IMR-90 (cell line): ENCODE results near the gene ACTA1. TPM values are rescaled to one million over a fixed set of nuclear protein-coding genes. Genes with fewer than 3 reads are reported as not detected.

Experiments used
- ATAC-seq: fragments of 200-7000 bp; cut with Tn5 transposase; 2 replicates; pipeline ENCODE4 v1.9.1; 2020; ENCODE audit warnings: low read depth, mild to moderate bottlenecking, moderate library complexity
- BruUV-seq: library from RNA; stranded (reverse); fragments of 400-500 nt; replicated peaks from 2 replicates; lab custom pipeline; 2021; lab: Mats Ljungman, UMichigan
- CTCF ChIA-PET: fragments of 300-600 bp; formaldehyde crosslinking; extraction: SDS; loops from one replicate; lab custom pipeline; 2021; ENCODE audit warnings: antibody characterized with exemption; lab: Yijun Ruan, JAX
- POLR2A ChIA-PET: fragments of 300-600 bp; sonication (Branson Sonifier 250); formaldehyde crosslinking; loops from one replicate; lab custom pipeline; 2022; ENCODE audit warnings: antibody characterized with exemption; ENCODE audit not compliant: unreplicated experiment; lab: Charles Lee
- DNase-seq: peaks from one replicate; pipeline ENCODE4 v3.0.0; 2013
- H2AFZ ChIP-seq: replicated peaks from 2 replicates; pipeline ENCODE3; 2013; ENCODE audit warnings: low read length, mild to moderate bottlenecking; ENCODE audit not compliant: poor library complexity
- H2AK5ac ChIP-seq: 2 replicates; pipeline ENCODE4 v1.6.1; 2013; ENCODE audit warnings: low read depth, low read length, inconsistent platforms
- H2AK9ac ChIP-seq: replicated peaks from 2 replicates; pipeline ENCODE3; 2013; ENCODE audit warnings: mild to moderate bottlenecking, low read depth, low read length, moderate library complexity; ENCODE audit not compliant: poor library complexity
- H2BK120ac ChIP-seq: 2 replicates; pipeline ENCODE4 v1.6.1; 2013; ENCODE audit warnings: low read depth, low read length, inconsistent platforms
- H2BK15ac ChIP-seq: 3 replicates; pipeline ENCODE4 v1.6.1; 2013; ENCODE audit warnings: low read depth, low read length, inconsistent platforms
- H2BK20ac ChIP-seq: 2 replicates; pipeline ENCODE4 v1.6.1; 2013; ENCODE audit warnings: low read depth, mild to moderate bottlenecking, inconsistent platforms, low read length, moderate library complexity
- H2BK5ac ChIP-seq: 2 replicates; pipeline ENCODE4 v1.6.1; 2013; ENCODE audit warnings: mild to moderate bottlenecking, low read depth, low read length, inconsistent platforms; ENCODE audit not compliant: poor library complexity, severe bottlenecking
- H3K14ac ChIP-seq: replicated peaks from 2 replicates; pipeline ENCODE4 v1.6.1; 2013; ENCODE audit warnings: low read depth, low read length, inconsistent platforms
- H3K18ac ChIP-seq: 2 replicates; pipeline ENCODE4 v1.6.1; 2013; ENCODE audit warnings: low read depth, low read length, control low read depth
- H3K23ac ChIP-seq: 2 replicates; pipeline ENCODE4 v1.6.1; 2013; ENCODE audit warnings: low read depth, low read length, inconsistent platforms
- H3K27ac ChIP-seq: 2 replicates; pipeline ENCODE4 v1.5.1; 2013; ENCODE audit warnings: mild to moderate bottlenecking, control low read depth, low read length; ENCODE audit not compliant: insufficient read depth
- H3K27me3 ChIP-seq: 2 replicates; pipeline ENCODE4 v1.6.1; 2013; ENCODE audit warnings: low read length; ENCODE audit not compliant: control insufficient read depth, insufficient read depth
- H3K36me3 ChIP-seq: 2 replicates; pipeline ENCODE4 v1.6.1; 2013; ENCODE audit warnings: low read length, mixed read lengths; ENCODE audit not compliant: control insufficient read depth, insufficient read depth
- H3K4ac ChIP-seq: 2 replicates; pipeline ENCODE4 v1.6.1; 2013; ENCODE audit warnings: low read depth, low read length, inconsistent platforms
- H3K4me1 ChIP-seq: 2 replicates; pipeline ENCODE4 v1.6.1; 2013; ENCODE audit warnings: low read length, mixed read lengths; ENCODE audit not compliant: control insufficient read depth, insufficient read depth
- H3K4me2 ChIP-seq: 2 replicates; pipeline ENCODE4 v1.6.1; 2013; ENCODE audit warnings: low read depth, mild to moderate bottlenecking, control low read depth, low read length, moderate library complexity
- H3K4me3 ChIP-seq: 2 replicates; pipeline ENCODE4 v1.5.1; 2013; ENCODE audit warnings: low read depth, mild to moderate bottlenecking, control low read depth, low read length, moderate library complexity; ENCODE audit not compliant: insufficient read depth
- H3K56ac ChIP-seq: 2 replicates; pipeline ENCODE4 v1.6.1; 2013; ENCODE audit warnings: low read length, inconsistent platforms; ENCODE audit not compliant: insufficient read depth; ENCODE audit errors: extremely low read depth
- H3K79me1 ChIP-seq, 2 experiments: 2 replicates each; pipeline ENCODE4 v1.6.1; 2013; ENCODE audit warnings: low read length in 2 of 2, inconsistent platforms in 1 of 2, low read depth in 1 of 2
- H3K9ac ChIP-seq: 2 replicates; pipeline ENCODE4 v1.6.1; 2013; ENCODE audit warnings: low read depth, low read length, control low read depth
- H3K9me1 ChIP-seq: 2 replicates; pipeline ENCODE4 v1.6.1; 2013; ENCODE audit warnings: low read length, inconsistent platforms; ENCODE audit not compliant: insufficient read depth
- H3K9me3 ChIP-seq: 2 replicates; pipeline ENCODE4 v1.6.1; 2013; ENCODE audit warnings: low read length; ENCODE audit not compliant: control insufficient read depth, insufficient read depth
- H4K20me1 ChIP-seq: 2 replicates; pipeline ENCODE4 v1.6.1; 2013; ENCODE audit warnings: low read length, inconsistent platforms; ENCODE audit not compliant: insufficient read depth
- H4K5ac ChIP-seq: 2 replicates; pipeline ENCODE4 v1.6.1; 2013; ENCODE audit warnings: mild to moderate bottlenecking, low read depth, low read length, control low read depth
- H4K8ac ChIP-seq, 2 experiments: 2 replicates each; pipeline ENCODE4 v1.6.1; 2013; ENCODE audit warnings: low read depth in 2 of 2, low read length in 2 of 2, control low read depth in 1 of 2, inconsistent platforms in 1 of 2
- H4K91ac ChIP-seq: 2 replicates; pipeline ENCODE4 v1.6.1; 2013; ENCODE audit warnings: low read depth, low read length, inconsistent platforms; ENCODE audit not compliant: insufficient read depth
- CEBPB ChIP-seq: IDR thresholded peaks from 2 replicates; pipeline ENCODE4 v1.6.1; 2012; ENCODE audit warnings: low read depth, low read length, improper control_type of control experiment
- CHD1 ChIP-seq: IDR thresholded peaks from 2 replicates; pipeline ENCODE4 v1.6.1; 2012; ENCODE audit warnings: low read depth, low read length, improper control_type of control experiment
- FOS ChIP-seq: fragments of 150-350 bp; IDR thresholded peaks from 2 replicates; pipeline ENCODE4 v1.6.1; 2016; ENCODE audit warnings: low read depth, low read length
- MAFK ChIP-seq: IDR thresholded peaks from 2 replicates; pipeline ENCODE4 v1.6.1; 2012; ENCODE audit warnings: low read depth, low read length, improper control_type of control experiment
- MAZ ChIP-seq: IDR thresholded peaks from 2 replicates; pipeline ENCODE4 v1.6.1; 2012; ENCODE audit warnings: low read depth, mild to moderate bottlenecking, low read length, improper control_type of control experiment, moderate library complexity, borderline replicate concordance
- MXI1 ChIP-seq: IDR thresholded peaks from 2 replicates; pipeline ENCODE4 v1.6.1; 2012; ENCODE audit warnings: low read depth, mild to moderate bottlenecking, low read length, moderate library complexity, borderline replicate concordance
- RAD21 ChIP-seq: IDR thresholded peaks from 2 replicates; pipeline ENCODE4 v1.6.1; 2012; ENCODE audit warnings: low read length, improper control_type of control experiment
- RCOR1 ChIP-seq: IDR thresholded peaks from 2 replicates; pipeline ENCODE4 v1.6.1; 2012; ENCODE audit warnings: mild to moderate bottlenecking, low read length, improper control_type of control experiment; ENCODE audit not compliant: insufficient replicate concordance
- RFX5 ChIP-seq: IDR thresholded peaks from 2 replicates; pipeline ENCODE4 v1.8.0; 2012; ENCODE audit warnings: low read depth, mild to moderate bottlenecking, low read length, moderate library complexity
- SMC3 ChIP-seq: fragments of 150-350 bp; IDR thresholded peaks from 2 replicates; pipeline ENCODE4 v1.6.1; 2016; ENCODE audit warnings: low read depth, mild to moderate bottlenecking, antibody characterized with exemption, low read length, moderate library complexity
- WGBS, 2 experiments: methylation state at CpG; one replicate each; pipeline versions ENCODE4 v1.1.5 to v1.1.7; 2013; ENCODE audit warnings: missing lambda C conversion rate in 2 of 2; ENCODE audit not compliant: insufficient read length in 1 of 2; ENCODE audit errors: extremely low coverage in 2 of 2; 5-methylcytosine and 5-hydroxymethylcytosine counted together
- dilution Hi-C: fragments of 300-500 bp; cut with HindIII; formaldehyde crosslinking; loops from one replicate; pipeline ENCODE4 v1.14.3; 2018; ENCODE audit warnings: low sequenced_read_pairs; ENCODE audit not compliant: unreplicated experiment
- in situ Hi-C: fragments of 300-500 bp; cut with MboI; formaldehyde crosslinking; loops from 3 replicates; pipeline ENCODE4 v1.14.3; 2019; ENCODE audit warnings: low sequenced_read_pairs, inconsistent platforms, mixed read lengths
- intact Hi-C: fragments of 100-400 bp; cut with micrococcal nuclease; formaldehyde crosslinking; loops from 2 replicates; pipeline ENCODE4 v1.10.0; 2022
- polyA plus RNA-seq, 3 experiments: library from polyadenylated mRNA; depleted of rRNA; stranded (reverse); fragments of >200 nt; gene quantifications; 2 replicates each; pipeline ENCODE4 v1.2.3, GENCODE V29; 2012; ENCODE audit warnings: low replicate concordance in 1 of 3
- total RNA-seq: library from RNA; depleted of rRNA; stranded (reverse); fragments of >200 nt; gene quantifications from 2 replicates; pipeline ENCODE4 v1.2.3, GENCODE V29; 2012

The ACTA1 gene
- total and polyA plus RNA-seq, 2 of the 4 experiments (the other 2 are of a cell fraction), result not detected

- no peak overlapping the region for H2BK120ac ChIP-seq
- WGBS, 2 experiments, result 100% methylated on average over 5 of the region's 8 CpGs; no CpG with 5 or more reads in 1 of the 2 experiments
- no peak overlapping the region for H3K4me2 ChIP-seq
- no peak overlapping the region for H2BK5ac ChIP-seq
- dilution Hi-C loops, result no loop called here
- no peaks in the 10 kb centered on the region for H4K20me1 ChIP-seq
- no peak overlapping the region for H3K4ac ChIP-seq
- H2BK15ac ChIP-seq, result no peak overlapping the region
- H3K14ac ChIP-seq, result no peak overlapping the region
- DNase-seq (no peak), ATAC-seq (no peak)
- intact Hi-C loops, result no loop called here
- H2AK5ac ChIP-seq, result no peak overlapping the region
- H4K5ac ChIP-seq, result no peak overlapping the region
- H3K9ac ChIP-seq, result no peak overlapping the region
- no peak overlapping the region for H2AFZ ChIP-seq
- no peak overlapping the region for H4K91ac ChIP-seq
- H2BK20ac ChIP-seq, result no peak overlapping the region
- no peak overlapping the region for H3K27ac ChIP-seq
- ChIA-PET POLR2A (no interaction called here), CTCF (no interaction called here)
- no peak overlapping the region for H3K23ac ChIP-seq
- TF ChIP-seq CHD1 (no peak), SMC3 (no peak), RFX5 (no peak), MAZ (no peak), MXI1 (no peak), CEBPB (no peak), MAFK (no peak), RAD21 (no peak), RCOR1 (no peak), FOS (no peak)
- peaks cover 35% of the 10 kb centered on the region for H3K36me3 ChIP-seq
- H3K9me3 ChIP-seq, result no peaks in the 10 kb centered on the region
- no peak overlapping the region for H4K8ac ChIP-seq
- no TSS peak for BruUV-seq
- no peak overlapping the region for H3K4me3 ChIP-seq
- H3K27me3 ChIP-seq, result no peaks in the 10 kb centered on the region
- in situ Hi-C loops, result no loop called here
- H3K18ac ChIP-seq, result no peak overlapping the region
- no peaks in the 10 kb centered on the region for H3K9me1 ChIP-seq
- H2AK9ac ChIP-seq, result no peak overlapping the region
- H3K4me1 ChIP-seq, result no peaks in the 10 kb centered on the region
- H3K56ac ChIP-seq, result no peak overlapping the region
- no peaks in the 10 kb centered on the region for H3K79me1 ChIP-seq
Observed at GRCh38 chr1:229464672-229465071, 30.8 kb upstream of the ACTA1 start.
